H1 (cell line): ENCODE results near the gene ESR1. TPM values are rescaled to one million over a fixed set of nuclear protein-coding genes. Genes with fewer than 3 reads are reported as not detected.

Experiments used
- CTCF ChIA-PET: fragments of 300-600 bp; sonication (Branson Sonifier 250); formaldehyde crosslinking; loops from one replicate; lab custom pipeline; 2021; ENCODE audit not compliant: partially characterized antibody; lab: Charles Lee
- POLR2A ChIA-PET: fragments of 300-600 bp; sonication (Branson Sonifier 250); formaldehyde crosslinking; loops from one replicate; lab custom pipeline; 2021; ENCODE audit warnings: inconsistent platforms; ENCODE audit not compliant: partially characterized antibody; lab: Charles Lee
- DNase-seq, 2 experiments: peaks; one replicate each; pipeline versions ENCODE4 v3.0.0 to v3.0.0-alpha.2; 2010 to 2022; ENCODE audit warnings: low spot score in 2 of 2, low read depth in 1 of 2, mixed read lengths in 1 of 2
- FAIRE-seq: peaks from 2 replicates; lab custom pipeline; 2011; peaks lifted over from hg19 to GRCh38; lab: Jason Lieb, UNC
- H2AFZ ChIP-seq: 2 replicates; pipeline ENCODE4 v1.8.1; 2012; ENCODE audit warnings: low read length, inconsistent platforms
- H2AK5ac ChIP-seq: 2 replicates; pipeline ENCODE4 v1.6.1; 2013; ENCODE audit warnings: low read depth, low read length
- H2BK120ac ChIP-seq: replicated peaks from 2 replicates; pipeline ENCODE3; 2013; ENCODE audit warnings: low read depth, low read length, inconsistent platforms
- H2BK12ac ChIP-seq: 2 replicates; pipeline ENCODE4 v1.6.1; 2013; ENCODE audit warnings: low read depth, low read length
- H2BK15ac ChIP-seq: 2 replicates; pipeline ENCODE4 v1.6.1; 2013; ENCODE audit warnings: low read length
- H2BK20ac ChIP-seq: 2 replicates; pipeline ENCODE4 v1.6.1; 2013; ENCODE audit warnings: low read length
- H2BK5ac ChIP-seq: 2 replicates; pipeline ENCODE4 v1.6.1; 2013; ENCODE audit warnings: low read depth, low read length
- H3K14ac ChIP-seq: 2 replicates; pipeline ENCODE4 v1.6.1; 2013; ENCODE audit warnings: inconsistent platforms; ENCODE audit not compliant: insufficient read length
- H3K18ac ChIP-seq: 2 replicates; pipeline ENCODE4 v1.6.1; 2013; ENCODE audit warnings: low read length; ENCODE audit errors: extremely low read depth
- H3K23ac ChIP-seq: 2 replicates; pipeline ENCODE4 v1.6.1; 2013; ENCODE audit warnings: inconsistent platforms; ENCODE audit not compliant: insufficient read length
- H3K23me2 ChIP-seq: 2 replicates; pipeline ENCODE4 v1.6.1; 2013; ENCODE audit warnings: low read depth, low read length
- H3K27ac ChIP-seq: 2 replicates; pipeline ENCODE4 v1.6.1; 2011; ENCODE audit warnings: low read depth, low read length, inconsistent platforms
- H3K27me3 ChIP-seq, 4 experiments: replicated peaks in 1 of 4; 1 replicate in 1 of 4; 2 replicates in 3 of 4; pipeline versions ENCODE4 v1.6.1 to v1.8.1; 2011 to 2013; ENCODE audit warnings: low read length in 3 of 4, mild to moderate bottlenecking in 3 of 4, inconsistent platforms in 2 of 4, mixed read lengths in 2 of 4, moderate library complexity in 1 of 4; ENCODE audit not compliant: control insufficient read depth in 3 of 4, insufficient read depth in 3 of 4; ENCODE audit errors: extremely low read depth in 1 of 4
- H3K36me3 ChIP-seq, 4 experiments: 2 replicates each; pipeline versions ENCODE4 v1.6.1 to v1.8.1; 2011 to 2013; ENCODE audit warnings: mild to moderate bottlenecking in 4 of 4, low read length in 3 of 4, moderate library complexity in 2 of 4, control low read depth in 1 of 4, inconsistent platforms in 1 of 4; ENCODE audit not compliant: insufficient read depth in 4 of 4, control insufficient read depth in 2 of 4
- H3K4ac ChIP-seq: replicated peaks from 2 replicates; pipeline ENCODE3; 2013; ENCODE audit warnings: low read length, low read depth, mixed read lengths, inconsistent platforms; ENCODE audit not compliant: insufficient read length
- H3K4me1 ChIP-seq, 4 experiments: replicated peaks in 1 of 4; 1 replicate in 1 of 4; 2 replicates in 3 of 4; pipeline versions ENCODE4 v1.6.1 to v1.8.1; 2011 to 2013; ENCODE audit warnings: low read length in 3 of 4, inconsistent platforms in 2 of 4, mixed read lengths in 1 of 4; ENCODE audit not compliant: insufficient read depth in 4 of 4, control insufficient read depth in 3 of 4
- H3K4me2 ChIP-seq, 2 experiments: 2 replicates each; pipeline versions ENCODE4 v1.6.1 to v1.8.1; 2011 to 2013; ENCODE audit warnings: low read depth in 2 of 2, low read length in 2 of 2, control low read depth in 1 of 2, inconsistent platforms in 1 of 2, mild to moderate bottlenecking in 1 of 2; ENCODE audit not compliant: insufficient read depth in 1 of 2
- H3K4me3 ChIP-seq, 4 experiments: fragments of 200-600, 300-600 bp in 1 of 4; sonication (generic), shearing (Covaris generic), sonication (Bioruptor Twin) in 1 of 4; 2 replicates each; pipeline versions ENCODE4 v1.5.1 to v1.8.1; 2011 to 2016; ENCODE audit warnings: low read length in 4 of 4, low read depth in 3 of 4, control low read depth in 2 of 4, inconsistent platforms in 2 of 4, mild to moderate bottlenecking in 2 of 4, mixed read lengths in 1 of 4, moderate library complexity in 1 of 4; ENCODE audit not compliant: insufficient read depth in 2 of 4; ENCODE audit errors: extremely low read depth in 1 of 4
- H3K56ac ChIP-seq: replicated peaks from 2 replicates; pipeline ENCODE3; 2013; ENCODE audit warnings: low read depth, mild to moderate bottlenecking, mixed read lengths, low read length, inconsistent platforms; ENCODE audit not compliant: insufficient read length
- H3K79me1 ChIP-seq: 2 replicates; pipeline ENCODE4 v1.6.1; 2013; ENCODE audit warnings: low read depth, low read length, control low read depth
- H3K79me2 ChIP-seq, 2 experiments: 2 replicates each; pipeline versions ENCODE4 v1.6.1 to v1.8.1; 2012 to 2013; ENCODE audit warnings: low read length in 2 of 2, mild to moderate bottlenecking in 2 of 2, inconsistent platforms in 1 of 2; ENCODE audit not compliant: insufficient read depth in 2 of 2, control insufficient read depth in 1 of 2
- H3K9ac ChIP-seq, 4 experiments: replicated peaks in 1 of 4; 1 replicate in 1 of 4; 2 replicates in 3 of 4; pipeline versions ENCODE4 v1.6.1 to v1.8.1; 2011 to 2013; ENCODE audit warnings: low read depth in 3 of 4, low read length in 3 of 4, control low read depth in 2 of 4, mild to moderate bottlenecking in 2 of 4, moderate library complexity in 2 of 4, inconsistent platforms in 1 of 4; ENCODE audit errors: extremely low read depth in 1 of 4
- H3K9me3 ChIP-seq, 2 experiments: 2 replicates each; pipeline versions ENCODE4 v1.6.1 to v1.8.1; 2012 to 2013; ENCODE audit warnings: mild to moderate bottlenecking in 2 of 2, moderate library complexity in 2 of 2, control low read depth in 1 of 2, inconsistent platforms in 1 of 2, low read depth in 1 of 2, low read length in 1 of 2, mixed read lengths in 1 of 2; ENCODE audit not compliant: insufficient read depth in 2 of 2
- H4K20me1 ChIP-seq, 2 experiments: replicated peaks in 1 of 2; 2 replicates each; pipeline versions ENCODE3 to v1.8.1; 2011 to 2013; ENCODE audit warnings: inconsistent platforms in 2 of 2, low read length in 2 of 2, mild to moderate bottlenecking in 1 of 2; ENCODE audit not compliant: insufficient read depth in 2 of 2, control insufficient read depth in 1 of 2
- H4K5ac ChIP-seq: 2 replicates; pipeline ENCODE4 v1.6.1; 2013; ENCODE audit warnings: low read length, low read depth, mixed read lengths, inconsistent platforms; ENCODE audit not compliant: insufficient read length
- H4K8ac ChIP-seq: 2 replicates; pipeline ENCODE4 v1.8.0; 2013; ENCODE audit warnings: mild to moderate bottlenecking, moderate library complexity, low read length, inconsistent platforms; ENCODE audit not compliant: insufficient read depth; ENCODE audit errors: extremely low read depth
- H4K91ac ChIP-seq: replicated peaks from 2 replicates; pipeline ENCODE3; 2013; ENCODE audit warnings: low read length, mixed read lengths, inconsistent platforms; ENCODE audit not compliant: insufficient read length
- MAFK ChIP-seq: IDR thresholded peaks from 2 replicates; pipeline ENCODE4 v1.6.1; 2012; ENCODE audit warnings: low read depth, mild to moderate bottlenecking, improper control_type of control experiment, low read length
- MAX ChIP-seq: IDR thresholded peaks from 2 replicates; pipeline ENCODE4 v1.6.1; 2012; ENCODE audit warnings: inconsistent platforms
- POU5F1 ChIP-seq: IDR thresholded peaks from 2 replicates; pipeline ENCODE4 v1.6.1; 2011; ENCODE audit warnings: low read depth, mild to moderate bottlenecking, low read length, moderate library complexity
- RBBP5 ChIP-seq: IDR thresholded peaks from 2 replicates; pipeline ENCODE4 v1.7.1; 2012; ENCODE audit warnings: low read depth, mild to moderate bottlenecking, inconsistent platforms, low read length, moderate library complexity, borderline replicate concordance
- RXRA ChIP-seq: IDR thresholded peaks from 2 replicates; pipeline ENCODE4 v1.6.1; 2011; ENCODE audit warnings: low read depth, mild to moderate bottlenecking, low read length, moderate library complexity; ENCODE audit not compliant: insufficient read depth
- ZNF274 ChIP-seq: IDR thresholded peaks from 2 replicates; pipeline ENCODE4 v1.7.0; 2012; ENCODE audit warnings: low read length, borderline replicate concordance; ENCODE audit errors: extremely low read depth
- WGBS, 2 experiments: shearing (Covaris generic) in 1 of 2; methylation state at CpG; one replicate each; pipeline versions ENCODE4 v1.1.6 to v1.1.7; 2013 to 2015; ENCODE audit warnings: low lambda C conversion rate in 2 of 2, mixed read lengths in 2 of 2, inconsistent platforms in 1 of 2, low coverage in 1 of 2, missing lambda C conversion rate in 1 of 2; ENCODE audit not compliant: insufficient replicate concordance in 2 of 2, insufficient coverage in 1 of 2, insufficient read length in 1 of 2; ENCODE audit errors: extremely low coverage in 1 of 2, missing lambda C conversion rate in 1 of 2; 5-methylcytosine and 5-hydroxymethylcytosine counted together
- polyA plus RNA-seq, 7 experiments: library from polyadenylated mRNA; depleted of rRNA in 3 of 7; stranded (reverse) in 5 of 7; unstranded in 2 of 7; fragments of >200 nt in 5 of 7; fragments of 200-250 nt in 2 of 7; gene quantifications; 1 replicate in 5 of 7; 2 replicates in 1 of 7; 4 replicates in 1 of 7; pipeline versions ENCODE4 v1.2.1 to v1.2.3, GENCODE V29; 2011 to 2013; ENCODE audit warnings: missing spikeins in 2 of 7, mixed read lengths in 2 of 7
- total RNA-seq: library from RNA; stranded (reverse); fragmentation: NEBNext Ultra II Directional; extraction: Animal tissue kit (Norgen Biotek cat#: 25700); gene quantifications from 2 replicates; pipeline ENCODE4 v1.2.1, GENCODE V29; 2021

Gene ESR1
- total and polyA plus RNA-seq, 2 of the 8 experiments (the other 6 are each of a cell fraction or from before 2014, with no cell fraction given) = 0.03 to 0.17 TPM

- 93% methylated on average over 4 of the region's 4 CpGs; no CpG with 5 or more reads in 1 of the 2 experiments for WGBS, 2 experiments
Measured at GRCh38 chr6:151905854-151906253, 98.4 kb downstream of the ESR1 start.

More at GRCh38 chr6:151905854-151906253, 98.4 kb downstream of the ESR1 start:
- Histone ChIP-seq H3K23me2 (no peaks in the 10 kb centered on the region), H2BK5ac (no peak overlapping the region), H2BK12ac (no peak overlapping the region), H3K27me3 (no peaks in the 10 kb centered on the region), H3K14ac (no peak overlapping the region), H2BK15ac (no peak overlapping the region), H3K56ac (no peak overlapping the region), H4K8ac (no peak overlapping the region), H3K4me2 (no peak overlapping the region), H2BK120ac (no peak overlapping the region), H3K23ac (no peak overlapping the region), H4K91ac (no peak overlapping the region), H3K18ac (no peak overlapping the region), H3K27ac (no peak overlapping the region), H3K9ac (no peak overlapping the region), H2BK20ac (no peak overlapping the region), H2AFZ (no peak overlapping the region), H3K79me1 (no peaks in the 10 kb centered on the region), H3K4ac (no peak overlapping the region), H3K36me3 (no peaks in the 10 kb centered on the region), H2AK5ac (no peak overlapping the region), H4K5ac (no peak overlapping the region), H4K20me1 (no peaks in the 10 kb centered on the region), H3K4me1 (0 out of 7 replicates have a peak, but pooled peaks cover 0 to 1% (median 0%) of the 10 kb centered on the region in 4 experiments), H3K79me2 (no peaks in the 10 kb centered on the region), H3K4me3 (no peak overlapping the region), H3K9me3 (no peaks in the 10 kb centered on the region)
- POLR2A ChIA-PET = no interaction called here
- TF ChIP-seq POU5F1 (no peak), MAX (no peak), MAFK (peak; percentile 76), RBBP5 (no peak), RXRA (no peak), ZNF274 (no peak)
- CTCF ChIA-PET = no interaction called here
- DNase-seq = no peak
- FAIRE-seq = no peak
